GM10266 (cell line): ENCODE measurements around the gene RERE.
"Not testable (repeated sequence)": the region's sequence is repeated elsewhere in the genome, so short reads cannot be mapped to it uniquely, and the experiment has no call there.

Experiments
- DNase-seq: peaks from one replicate; pipeline ENCODE4 v3.0.0; 2012; ENCODE audit errors: extremely low spot score
- CTCF ChIP-seq: IDR thresholded peaks from 2 replicates; pipeline ENCODE4 v1.5.1; 2012; ENCODE audit warnings: mild to moderate bottlenecking, low read depth; ENCODE audit not compliant: control insufficient read depth, insufficient read depth; ENCODE audit errors: missing control alignments

RERE gene

GRCh38 chr1:8789314-8790214 is 27.9 kb downstream of the RERE start:
- no peak for TF ChIP-seq CTCF
- DNase-seq = no peak

GRCh38 chr1:8787218-8787617 is 30.2 kb downstream of the RERE start:
- no peak for TF ChIP-seq CTCF

GRCh38 chr1:8786204-8786603 is 31.2 kb downstream of the RERE start:
- DNase-seq = not testable (repeated sequence)

More at GRCh38 chr1:8787218-8787617, 30.2 kb downstream of the RERE start:
- no peak for DNase-seq

- TF ChIP-seq CTCF = no peak
Observed at GRCh38 chr1:8782955-8783354, 34.5 kb downstream of the RERE start.

GRCh38 chr1:8782001-8782620 is 35.3 kb downstream of the RERE start:
- no peak for TF ChIP-seq CTCF
- no peak for DNase-seq

More at GRCh38 chr1:8782955-8783354, 34.5 kb downstream of the RERE start:
- no peak for DNase-seq

- no peak for TF ChIP-seq CTCF
- DNase-seq = no peak
Observed at GRCh38 chr1:8780405-8780804, 37.0 kb downstream of the RERE start.

- no peak for DNase-seq
- TF ChIP-seq CTCF = no peak
Observed at GRCh38 chr1:8777867-8778266, 39.6 kb downstream of the RERE start.
